ENCODE measurements around the gene PMCH. TPM values are rescaled to one million over a fixed set of nuclear protein-coding genes. Genes with fewer than 3 reads are reported as not detected.
"Not testable (repeated sequence)": the region's sequence is repeated elsewhere in the genome, so short reads cannot be mapped to it uniquely, and the experiment has no call there.

Gene PMCH
- total RNA-seq, 1 donor from 2014 or later = 8.4 TPM

- Mint-ChIP-seq H3K36me3 (ENCODE audit: low read depth) (peaks cover 12% of the 10 kb centered on the region), H3K27ac (no peak overlapping the region), H3K9me3 (no peaks in the 10 kb centered on the region), H3K4me3 (no peak overlapping the region), H3K27me3 (no peaks in the 10 kb centered on the region), H3K4me1 (peaks cover 5% of the 10 kb centered on the region)
- no peak for DNase-seq
- intact Hi-C loops (cut with micrococcal nuclease) = loop anchor here (5.0 kb wide), 1 partner anchor 528 kb away; no protein-coding TSS in a partner anchor
These were observed 23.5 kb downstream of the PMCH start for GRCh38 chr12:102174117-102174516.

DNA sequence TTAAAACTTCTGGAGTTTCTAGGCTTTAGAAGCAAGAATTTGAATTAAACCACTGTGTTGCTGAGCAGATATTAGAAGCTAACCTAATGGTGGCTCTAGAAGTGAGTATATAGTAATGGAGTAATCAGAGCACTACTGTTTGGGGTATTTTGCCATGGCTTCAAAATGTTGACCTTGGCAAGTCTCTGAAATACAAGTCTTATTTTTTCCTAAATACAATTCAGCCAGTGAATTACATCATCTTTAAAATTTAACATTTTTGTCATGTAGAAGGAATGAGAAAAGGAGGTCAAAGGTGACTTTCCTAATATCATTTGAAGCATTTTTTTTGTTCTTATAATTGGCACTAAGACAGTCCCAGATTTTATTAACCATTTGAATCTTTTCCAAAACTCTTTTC is 25.2 kb downstream of the PMCH start:
- intact Hi-C loops (cut with micrococcal nuclease) = loop anchor here (5.0 kb wide), 1 partner anchor 530 kb away; no protein-coding TSS in a partner anchor
- Mint-ChIP-seq H3K27me3 (no peaks in the 10 kb centered on the region), H3K27ac (no peak overlapping the region), H3K4me3 (no peak overlapping the region), H3K9me3 (no peaks in the 10 kb centered on the region), H3K4me1 (peaks cover 17% of the 10 kb centered on the region), H3K36me3 (ENCODE audit: low read depth) (peaks cover 16% of the 10 kb centered on the region)
- no peak for DNase-seq

DNA sequence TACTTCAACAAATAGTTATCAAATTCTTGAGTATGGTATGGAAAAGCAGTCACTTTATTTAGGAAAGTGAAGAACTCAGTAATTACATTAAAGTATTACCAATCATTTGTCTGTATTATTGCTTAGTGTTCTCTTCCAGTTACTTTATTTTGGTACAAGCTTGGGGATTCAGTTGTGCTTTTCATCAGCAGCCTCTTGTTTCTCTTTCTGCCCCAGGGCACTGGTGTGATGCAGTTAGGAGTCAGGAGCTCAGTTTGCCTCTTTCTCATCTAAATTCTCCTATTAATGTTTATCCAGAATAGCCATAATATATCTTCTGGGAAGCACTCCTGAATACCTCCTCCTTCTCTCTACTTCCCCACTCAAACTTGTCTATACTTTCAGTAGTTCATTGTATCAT is 25.7 kb downstream of the PMCH start:
- Mint-ChIP-seq H3K9me3 (no peaks in the 10 kb centered on the region), H3K4me1 (peaks cover 20% of the 10 kb centered on the region), H3K36me3 (ENCODE audit: low read depth) (peaks cover 17% of the 10 kb centered on the region), H3K27ac (peak overlapping the region; percentile 25), H3K4me3 (no peak overlapping the region), H3K27me3 (no peaks in the 10 kb centered on the region)
- intact Hi-C loops (cut with micrococcal nuclease) = loop anchor here (2.0 to 5.0 kb wide), 2 partner anchors 313 to 530 kb away; no protein-coding TSS in a partner anchor
- no peak for DNase-seq

- Mint-ChIP-seq H3K9me3 (no peaks in the 10 kb centered on the region), H3K36me3 (ENCODE audit: low read depth) (peaks cover 22% of the 10 kb centered on the region), H3K27ac (no peak overlapping the region), H3K4me1 (peaks cover 20% of the 10 kb centered on the region), H3K27me3 (no peaks in the 10 kb centered on the region), H3K4me3 (no peak overlapping the region)
- DNase-seq = peak; percentile 74
- intact Hi-C loops (cut with micrococcal nuclease) = loop anchor here (2.0 to 5.0 kb wide), 4 partner anchors 48 to 532 kb away; partner anchors contain the start of genes NUP37 and PARPBP
These were observed 27.6 kb downstream of the PMCH start for GRCh38 chr12:102169922-102170621.

GRCh38 chr12:102167821-102168604 is 29.6 kb downstream of the PMCH start:
- intact Hi-C loops (cut with micrococcal nuclease) = loop anchor here (1.0 to 5.0 kb wide), 3 partner anchors 29 to 134 kb away; partner anchors contain the start of genes NUP37, PARPBP and PMCH
- Mint-ChIP-seq H3K4me1 (peaks cover 20% of the 10 kb centered on the region), H3K36me3 (ENCODE audit: low read depth) (peaks cover 24% of the 10 kb centered on the region), H3K9me3 (no peaks in the 10 kb centered on the region), H3K27ac (peak overlapping the region; percentile 83), H3K27me3 (no peaks in the 10 kb centered on the region), H3K4me3 (peak overlapping the region; percentile 10)
- DNase-seq = no peak

DNA sequence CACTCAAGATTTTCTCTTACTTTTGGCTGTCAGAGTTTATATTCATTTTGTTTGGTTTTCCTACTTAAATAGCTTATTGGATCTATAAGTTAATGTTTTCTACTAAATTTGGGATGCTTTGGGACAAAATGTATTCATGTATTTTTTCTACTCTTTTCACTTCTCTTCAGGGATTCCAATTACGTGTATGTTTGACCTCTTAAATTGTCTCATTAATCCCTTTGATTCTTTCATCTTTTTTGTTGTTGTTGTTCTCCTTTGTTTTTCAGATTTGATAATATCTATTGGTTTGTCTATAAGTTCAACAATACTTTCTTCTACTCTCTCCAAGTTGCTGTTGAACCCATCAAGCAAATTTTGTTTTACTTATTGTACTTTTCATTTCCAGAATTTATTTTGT is 34.2 kb downstream of the PMCH start:
- H3K27me3 Mint-ChIP-seq = no peaks in the 10 kb centered on the region
- no peak overlapping the region for H3K4me3 Mint-ChIP-seq
- intact Hi-C loops (cut with micrococcal nuclease) = no loop called here
- peaks cover 17% of the 10 kb centered on the region for H3K36me3 Mint-ChIP-seq (ENCODE audit: low read depth)
- no peaks in the 10 kb centered on the region for H3K9me3 Mint-ChIP-seq
- H3K4me1 Mint-ChIP-seq = peaks cover 11% of the 10 kb centered on the region
- DNase-seq = no peak
- no peak overlapping the region for H3K27ac Mint-ChIP-seq

DNA sequence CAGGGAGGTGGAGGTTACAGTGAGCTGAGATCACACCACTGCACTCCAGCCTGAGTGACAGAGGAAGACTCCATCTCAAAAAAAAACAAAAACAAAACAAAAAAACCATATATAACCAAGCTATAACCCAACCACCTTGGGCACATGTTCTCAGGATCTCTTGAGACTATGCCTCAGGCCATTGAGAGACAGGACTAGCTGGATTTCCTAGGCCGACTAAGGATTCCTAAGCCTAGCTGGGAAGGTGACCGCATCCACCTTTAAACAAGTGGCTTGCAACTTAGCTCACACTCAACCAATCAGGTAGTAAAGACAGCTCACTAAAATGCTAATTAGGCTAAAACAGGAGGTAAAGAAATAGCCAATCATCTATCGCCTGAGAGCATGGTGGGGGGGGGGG is 42.4 kb downstream of the PMCH start:
- H3K4me3 Mint-ChIP-seq; H3K27ac Mint-ChIP-seq; H3K9me3 Mint-ChIP-seq; H3K4me1 Mint-ChIP-seq; intact Hi-C loops (cut with micrococcal nuclease); DNase-seq; H3K27me3 Mint-ChIP-seq: not testable (repeated sequence)
- H3K36me3 Mint-ChIP-seq (ENCODE audit: low read depth) = peaks cover 33% of the 10 kb centered on the region

- H3K27me3 Mint-ChIP-seq; intact Hi-C loops (cut with micrococcal nuclease); H3K4me3 Mint-ChIP-seq; DNase-seq; H3K9me3 Mint-ChIP-seq; H3K27ac Mint-ChIP-seq: not testable (repeated sequence)
- Mint-ChIP-seq H3K36me3 (ENCODE audit: low read depth) (peaks cover 38% of the 10 kb centered on the region), H3K4me1 (peaks cover 10% of the 10 kb centered on the region)
These were observed 50.5 kb downstream of the PMCH start for GRCh38 chr12:102147062-102147587.

Other genes starting within 250 kb of the PMCH start
- gene WASHC3, start 135.8 kb downstream of the PMCH start, total RNA-seq = 29.0 and 33.1 TPM in 2 replicates
- gene NUP37, start 77.7 kb downstream of the PMCH start, total RNA-seq = 88.1 and 97.3 TPM in 2 replicates
- 22.9 TPM in 2 replicates for gene PARPBP, start 77.7 kb downstream of the PMCH start, total RNA-seq

Measured in activated CD4-positive, alpha-beta T cell treated with anti-CD3 and anti-CD28 coated beads, Interleukin-2, amount 10 ng/mL, durations not matched to agents 24 days and 14 days (primary cell).